NCI-H2029 treated with DMSO at 0.1 percent for 48 hours (cell line): ENCODE measurements around the gene DNAJB2.
A peak's percentile ranks its signal among the peaks of the same experiment; 100 is the strongest.

Source experiments
- DNase-seq: peaks from one replicate; lab custom pipeline; 2025; lab: John Stamatoyannopoulos, UW

Gene DNAJB2

GRCh38 chr2:219279151-219279915, at the start of gene DNAJB2:
TSS of gene DNAJB2 (plus strand) at chr2:219279366. CDS start at chr2:219279834, 468 bp downstream.
- DNase-seq: peak; percentile 77

- DNase-seq: no peak
Measured at GRCh38 chr2:219230059-219230540, 49.1 kb upstream of the DNAJB2 start.

- DNase-seq: no peak
Measured at GRCh38 chr2:219234331-219234730, 44.8 kb upstream of the DNAJB2 start.

GRCh38 chr2:219243291-219243761, 35.8 kb upstream of the DNAJB2 start:
- no peak for DNase-seq

GRCh38 chr2:219244789-219245147, 34.4 kb upstream of the DNAJB2 start:
- DNase-seq: no peak

GRCh38 chr2:219245148-219245898, 33.8 kb upstream of the DNAJB2 start, which contains the start of the genes GLB1L and STK16:
TSS of gene GLB1L (minus strand) at chr2:219245444. CDS start at chr2:219243573, 1,871 bp downstream.
TSS of gene STK16 (plus strand) at chr2:219245479. CDS start at chr2:219246000, 521 bp downstream.
- peak; percentile 46 for DNase-seq

- no peak for DNase-seq
Measured at GRCh38 chr2:219245899-219246230, 33.3 kb upstream of the DNAJB2 start.

- DNase-seq: no peak
Measured at GRCh38 chr2:219246559-219246958, 32.6 kb upstream of the DNAJB2 start.

GRCh38 chr2:219247678-219248642, 31.2 kb upstream of the DNAJB2 start:
- DNase-seq: no peak

GRCh38 chr2:219248845-219249202, 30.3 kb upstream of the DNAJB2 start:
- DNase-seq: no peak

- DNase-seq: peak; percentile 67
Measured at GRCh38 chr2:219249203-219249980, 29.8 kb upstream of the DNAJB2 start.

- no peak for DNase-seq
Measured at GRCh38 chr2:219250049-219250781, 29.0 kb upstream of the DNAJB2 start.

GRCh38 chr2:219251656-219252055, 27.5 kb upstream of the DNAJB2 start:
- DNase-seq: no peak

GRCh38 chr2:219252084-219252483, 27.1 kb upstream of the DNAJB2 start:
- no peak for DNase-seq

- DNase-seq: no peak
Measured at GRCh38 chr2:219252570-219252899, 26.6 kb upstream of the DNAJB2 start.

GRCh38 chr2:219252900-219253752, 26.0 kb upstream of the DNAJB2 start, which contains the start of gene TUBA4B:
TSS of gene TUBA4B (plus strand) at chr2:219253243. CDS start at chr2:219253408, 165 bp downstream.
- no peak for DNase-seq

GRCh38 chr2:219253753-219254589, 25.2 kb upstream of the DNAJB2 start, which contains the start of gene TUBA4A:
TSS of gene TUBA4A (minus strand) at chr2:219253918. CDS start at chr2:219253858, 60 bp downstream.
- no peak for DNase-seq

- DNase-seq: no peak
Measured at GRCh38 chr2:219254590-219255201, 24.5 kb upstream of the DNAJB2 start.
